Tibial artery (tissue), 4 donors: Measurements from ENCODE around the gene USP49.

Experiments used
- DNase-seq, 2 donors: peaks; one replicate each; pipeline ENCODE4 v3.0.0-alpha.2; 2019
- H3K27ac ChIP-seq, 2 donors: fragments of 200-600 bp; sonication (generic) in 1 of 2; 1 replicate in 1 of 2; 2 replicates in 1 of 2; pipeline ENCODE4 v1.5.1; 2018 to 2019; ENCODE audit warnings: mild to moderate bottlenecking in 1 of 2
- H3K27me3 ChIP-seq, 2 donors: fragments of 200-600 bp; sonication (generic) in 1 of 2; one replicate each; pipeline versions ENCODE4 v1.5.1 to v1.6.0; 2016 to 2019
- H3K36me3 ChIP-seq, 3 donors: fragments of 200-600 bp; sonication (generic) in 2 of 3; one replicate each; pipeline ENCODE4 v1.5.1; 2016 to 2019; ENCODE audit warnings: mild to moderate bottlenecking in 2 of 3
- H3K4me1 ChIP-seq, 4 donors: fragments of 200-600 bp; sonication (generic) in 2 of 4; 1 replicate in 3 of 4; 2 replicates in 1 of 4; pipeline ENCODE4 v1.5.1; 2016 to 2019
- H3K4me3 ChIP-seq, 2 donors: fragments of 200-600 bp; sonication (generic) in 1 of 2; 1 replicate in 1 of 2; 2 replicates in 1 of 2; pipeline ENCODE4 v1.5.1; 2018 to 2019; ENCODE audit warnings: mild to moderate bottlenecking in 2 of 2
- H3K9me3 ChIP-seq, 3 donors: fragments of 200-600 bp; sonication (generic) in 1 of 3; one replicate each; pipeline ENCODE4 v1.5.1; 2016 to 2019
- CTCF ChIP-seq, 2 experiments: fragments of 200-600 bp in 1 of 2; fragments of 450-650 bp in 1 of 2; IDR thresholded peaks; one replicate each; pipeline ENCODE4 v1.5.1; 2017 to 2019; ENCODE audit warnings: antibody characterized with exemption in 2 of 2, mild to moderate bottlenecking in 1 of 2, moderate library complexity in 1 of 2
- intact Hi-C: fragments of 100-400 bp; cut with DNase I; formaldehyde crosslinking; loops from one replicate; pipeline ENCODE4 v1.15.0; 2023; ENCODE audit warnings: low total_unique reads

USP49 gene

GRCh38 chr6:41937861-41938574 lies 42.8 kb upstream of the USP49 start:
- Histone ChIP-seq H3K4me1 (peaks cover 0 to 57% (median 24%) of the 10 kb centered on the region in 4 donors), H3K27me3 (no peaks in the 10 kb centered on the region), H3K27ac (no peak overlapping the region), H3K36me3 (peaks cover 25 to 49% (median 30%) of the 10 kb centered on the region in 3 donors), H3K9me3 (no peaks in the 10 kb centered on the region), H3K4me3 (no peak overlapping the region)
- no peak for TF ChIP-seq CTCF (IDR thresholded peaks at IDR 0.05)
- DNase-seq, result no peak
- intact Hi-C loops, result loop anchor here (10.0 kb wide), 1 partner anchor 287 kb away; no protein-coding TSS in a partner anchor

GRCh38 chr6:41937472-41937860 lies 42.3 kb upstream of the USP49 start:
- intact Hi-C loops, result loop anchor here (10.0 kb wide), 1 partner anchor 287 kb away; no protein-coding TSS in a partner anchor
- Histone ChIP-seq H3K36me3 (peaks cover 30 to 55% (median 35%) of the 10 kb centered on the region in 3 donors), H3K27me3 (no peaks in the 10 kb centered on the region), H3K9me3 (no peaks in the 10 kb centered on the region), H3K27ac (no peak overlapping the region), H3K4me3 (no peak overlapping the region), H3K4me1 (peaks cover 0 to 54% (median 22%) of the 10 kb centered on the region in 4 donors)
- no peak for TF ChIP-seq CTCF (IDR thresholded peaks at IDR 0.05)
- no peak for DNase-seq

- H3K27me3 ChIP-seq, result no peaks in the 10 kb centered on the region
- no peak overlapping the region for H3K27ac ChIP-seq
- no peak overlapping the region for H3K4me3 ChIP-seq
- peak; percentile 72 to 78 for TF ChIP-seq CTCF (IDR thresholded peaks at IDR 0.05)
- H3K4me1 ChIP-seq, result peaks cover 0 to 45% (median 18%) of the 10 kb centered on the region in 4 donors
- intact Hi-C loops, result loop anchor here (10.0 kb wide), 1 partner anchor 289 kb away; no protein-coding TSS in a partner anchor
- peaks cover 41 to 67% (median 47%) of the 10 kb centered on the region in 3 donors for H3K36me3 ChIP-seq
- DNase-seq, result peak; percentile 53 to 71
- H3K9me3 ChIP-seq, result no peaks in the 10 kb centered on the region
These were observed 41.1 kb upstream of the USP49 start for GRCh38 chr6:41936073-41936837.

GRCh38 chr6:41935685-41936072 lies 40.5 kb upstream of the USP49 start:
- Histone ChIP-seq H3K27ac (no peak overlapping the region), H3K4me3 (no peak overlapping the region), H3K4me1 (peaks cover 0 to 39% (median 16%) of the 10 kb centered on the region in 4 donors), H3K27me3 (no peaks in the 10 kb centered on the region), H3K9me3 (no peaks in the 10 kb centered on the region), H3K36me3 (peaks cover 46 to 73% (median 53%) of the 10 kb centered on the region in 3 donors)
- no peak for DNase-seq
- intact Hi-C loops, result loop anchor here (10.0 kb wide), 1 partner anchor 289 kb away; no protein-coding TSS in a partner anchor
- TF ChIP-seq CTCF (IDR thresholded peaks at IDR 0.05), result no peak

- Histone ChIP-seq H3K9me3 (no peaks in the 10 kb centered on the region), H3K36me3 (peaks cover 51 to 78% (median 58%) of the 10 kb centered on the region in 3 donors), H3K4me1 (peaks cover 0 to 34% (median 11%) of the 10 kb centered on the region in 4 donors), H3K27me3 (no peaks in the 10 kb centered on the region), H3K4me3 (no peak overlapping the region), H3K27ac (no peak overlapping the region)
- no peak for DNase-seq
- TF ChIP-seq CTCF (IDR thresholded peaks at IDR 0.05), result no peak
- intact Hi-C loops, result loop anchor here (10.0 kb wide), 1 partner anchor 290 kb away; no protein-coding TSS in a partner anchor
These were observed 40.0 kb upstream of the USP49 start for GRCh38 chr6:41935193-41935574.
